HEK293 (cell line): ENCODE results near the gene POLR1G.

Experiments used
- CTCF ChIA-PET: fragments of 350-600 bp; formaldehyde crosslinking; extraction: SDS; loops from one replicate; lab custom pipeline; 2021; ENCODE audit warnings: antibody characterized with exemption; lab: Yijun Ruan, JAX
- POLR2A ChIA-PET: fragments of 300-600 bp; formaldehyde crosslinking; extraction: SDS; loops from one replicate; lab custom pipeline; 2020; ENCODE audit warnings: antibody characterized with exemption, inconsistent platforms; lab: Yijun Ruan, JAX
- H3K27ac ChIP-seq: fragments of 200-500 bp; sonication (Bioruptor generic); 2 replicates; pipeline ENCODE4 v1.5.1; 2014; ENCODE audit warnings: low read depth, low read length, control low read depth, inconsistent platforms; ENCODE audit errors: extremely low read depth
- H3K36me3 ChIP-seq, 2 experiments: fragments of 200-500 bp in 1 of 2; sonication (Bioruptor generic) in 1 of 2; 1 replicate in 1 of 2; 2 replicates in 1 of 2; pipeline ENCODE4 v1.5.1; 2014 to 2017; ENCODE audit warnings: inconsistent platforms in 2 of 2, low read length in 2 of 2; ENCODE audit not compliant: control insufficient read depth in 2 of 2, insufficient read depth in 1 of 2
- H3K4me1 ChIP-seq: fragments of 200-500 bp; sonication (Bioruptor generic); 2 replicates; pipeline ENCODE4 v1.5.1; 2014; ENCODE audit warnings: mild to moderate bottlenecking, low read length, inconsistent platforms; ENCODE audit not compliant: control insufficient read depth, insufficient read depth
- H3K4me3 ChIP-seq: 2 replicates; pipeline ENCODE4 v1.5.1; 2011; ENCODE audit warnings: low read depth, mild to moderate bottlenecking, control low read depth, low read length, moderate library complexity
- H3K9me3 ChIP-seq: fragments of 200-500 bp; sonication (Bioruptor generic); 2 replicates; pipeline ENCODE4 v1.5.1; 2014; ENCODE audit warnings: low read depth, low read length, inconsistent platforms; ENCODE audit not compliant: control insufficient read depth, insufficient read depth
- HOXA7 ChIP-seq: sonication (generic); formaldehyde crosslinking; IDR thresholded peaks from 2 replicates; pipeline ENCODE4 v1.8.1; 2022; ENCODE audit warnings: missing genetic modification reagents, borderline replicate concordance
- ZBTB17 ChIP-seq: fragments of 450-650 bp; formaldehyde crosslinking; IDR thresholded peaks from 2 replicates; pipeline ENCODE4 v1.5.1; 2016; ENCODE audit warnings: missing biosample characterization, missing genetic modification characterization
- ZBTB48 ChIP-seq: fragments of 450-650 bp; formaldehyde crosslinking; IDR thresholded peaks from 2 replicates; pipeline ENCODE4 v1.5.1; 2016; ENCODE audit warnings: missing biosample characterization, missing genetic modification characterization
- ZBTB8A ChIP-seq: fragments of 450-650 bp; formaldehyde crosslinking; IDR thresholded peaks from 2 replicates; pipeline ENCODE4 v1.5.1; 2016; ENCODE audit warnings: missing biosample characterization, missing genetic modification characterization
- ZNF157 ChIP-seq: fragments of 450-650 bp; formaldehyde crosslinking; IDR thresholded peaks from 2 replicates; pipeline ENCODE4 v1.5.1; 2016; ENCODE audit warnings: missing biosample characterization, missing genetic modification characterization
- ZNF24 ChIP-seq: fragments of 450-650 bp; formaldehyde crosslinking; IDR thresholded peaks from 2 replicates; pipeline ENCODE4 v1.5.1; 2016; ENCODE audit warnings: missing biosample characterization, missing genetic modification characterization
- ZNF302 ChIP-seq: fragments of 450-650 bp; formaldehyde crosslinking; IDR thresholded peaks from 2 replicates; pipeline ENCODE4 v1.5.1; 2016; ENCODE audit warnings: missing biosample characterization, missing genetic modification characterization, low read depth
- ZNF404 ChIP-seq: fragments of 450-650 bp; formaldehyde crosslinking; IDR thresholded peaks from 2 replicates; pipeline ENCODE4 v1.5.1; 2017; ENCODE audit warnings: missing biosample characterization, missing genetic modification characterization
- ZNF416 ChIP-seq: fragments of 450-650 bp; formaldehyde crosslinking; IDR thresholded peaks from 2 replicates; pipeline ENCODE4 v1.5.1; 2016; ENCODE audit warnings: missing biosample characterization, missing genetic modification characterization
- ZNF623 ChIP-seq: fragments of 450-650 bp; formaldehyde crosslinking; IDR thresholded peaks from 2 replicates; pipeline ENCODE4 v1.5.1; 2016; ENCODE audit warnings: missing biosample characterization, missing genetic modification characterization
- TF ChIP-seq, protein P1 (sequence below): fragments of 450-650 bp; formaldehyde crosslinking; IDR thresholded peaks from 2 replicates; pipeline ENCODE4 v1.5.1; 2016; ENCODE audit warnings: missing biosample characterization, missing genetic modification characterization
- TF ChIP-seq, protein P2 (sequence below): fragments of 450-650 bp; formaldehyde crosslinking; IDR thresholded peaks from 2 replicates; pipeline ENCODE4 v1.5.1; 2016; ENCODE audit warnings: missing biosample characterization, missing genetic modification characterization
- TF ChIP-seq, protein P3 (sequence below): fragments of 450-650 bp; formaldehyde crosslinking; IDR thresholded peaks from 2 replicates; pipeline ENCODE4 v1.5.1; 2016; ENCODE audit warnings: missing biosample characterization, missing genetic modification characterization
- TF ChIP-seq, protein P4 (sequence below): fragments of 450-650 bp; formaldehyde crosslinking; IDR thresholded peaks from 2 replicates; pipeline ENCODE4; 2016; ENCODE audit warnings: missing biosample characterization, missing genetic modification characterization
- TF ChIP-seq, protein P5 (sequence below): fragments of 450-650 bp; formaldehyde crosslinking; IDR thresholded peaks from 2 replicates; pipeline ENCODE4 v1.5.1; 2017; ENCODE audit warnings: missing biosample characterization, missing genetic modification characterization
- TF ChIP-seq, protein P6 (sequence below): fragments of 450-650 bp; formaldehyde crosslinking; IDR thresholded peaks from 2 replicates; pipeline ENCODE4 v1.5.1; 2017; ENCODE audit warnings: missing biosample characterization, missing genetic modification characterization
- TF ChIP-seq, protein P7 (sequence below): fragments of 450-650 bp; formaldehyde crosslinking; IDR thresholded peaks from 2 replicates; pipeline ENCODE4 v1.5.1; 2016; ENCODE audit warnings: missing biosample characterization, missing genetic modification characterization
- TF ChIP-seq, protein P8 (sequence below): fragments of 450-650 bp; formaldehyde crosslinking; IDR thresholded peaks from 2 replicates; pipeline ENCODE4 v1.5.1; 2016; ENCODE audit warnings: missing biosample characterization, missing genetic modification characterization

Gene POLR1G

DNA sequence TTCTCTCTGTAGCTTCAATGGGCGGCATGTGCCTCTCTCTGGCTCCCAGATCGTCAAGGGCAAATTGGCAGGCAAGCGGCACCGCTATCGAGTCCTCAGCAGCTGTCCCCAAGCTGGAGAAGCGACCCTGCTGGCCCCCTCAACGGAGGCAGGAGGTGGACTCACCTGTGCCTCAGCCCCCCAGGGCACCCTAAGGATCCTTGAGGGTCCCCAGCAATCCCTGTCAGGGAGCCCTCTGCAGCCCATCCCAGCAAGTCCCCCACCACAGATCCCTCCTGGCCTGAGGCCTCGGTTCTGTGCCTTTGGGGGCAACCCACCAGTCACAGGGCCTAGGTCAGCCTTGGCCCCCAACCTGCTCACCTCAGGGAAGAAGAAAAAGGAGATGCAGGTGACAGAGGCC is 1.7 kb downstream of the POLR1G start (continued):
- TF ChIP-seq, protein P1, sequence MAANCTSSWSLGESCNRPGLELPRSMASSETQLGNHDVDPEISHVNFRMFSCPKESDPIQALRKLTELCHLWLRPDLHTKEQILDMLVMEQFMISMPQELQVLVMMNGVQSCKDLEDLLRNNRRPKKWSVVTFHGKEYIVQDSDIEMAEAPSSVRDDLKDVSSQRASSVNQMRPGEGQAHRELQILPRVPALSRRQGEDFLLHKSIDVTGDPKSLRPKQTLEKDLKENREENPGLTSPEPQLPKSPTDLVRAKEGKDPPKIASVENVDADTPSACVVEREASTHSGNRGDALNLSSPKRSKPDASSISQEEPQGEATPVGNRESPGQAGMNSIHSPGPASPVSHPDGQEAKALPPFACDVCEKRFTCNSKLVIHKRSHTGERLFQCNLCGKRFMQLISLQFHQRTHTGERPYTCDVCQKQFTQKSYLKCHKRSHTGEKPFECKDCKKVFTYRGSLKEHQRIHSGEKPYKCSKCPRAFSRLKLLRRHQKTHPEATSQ (tag by site-specific recombination) = no peak
- TF ChIP-seq, protein P2, sequence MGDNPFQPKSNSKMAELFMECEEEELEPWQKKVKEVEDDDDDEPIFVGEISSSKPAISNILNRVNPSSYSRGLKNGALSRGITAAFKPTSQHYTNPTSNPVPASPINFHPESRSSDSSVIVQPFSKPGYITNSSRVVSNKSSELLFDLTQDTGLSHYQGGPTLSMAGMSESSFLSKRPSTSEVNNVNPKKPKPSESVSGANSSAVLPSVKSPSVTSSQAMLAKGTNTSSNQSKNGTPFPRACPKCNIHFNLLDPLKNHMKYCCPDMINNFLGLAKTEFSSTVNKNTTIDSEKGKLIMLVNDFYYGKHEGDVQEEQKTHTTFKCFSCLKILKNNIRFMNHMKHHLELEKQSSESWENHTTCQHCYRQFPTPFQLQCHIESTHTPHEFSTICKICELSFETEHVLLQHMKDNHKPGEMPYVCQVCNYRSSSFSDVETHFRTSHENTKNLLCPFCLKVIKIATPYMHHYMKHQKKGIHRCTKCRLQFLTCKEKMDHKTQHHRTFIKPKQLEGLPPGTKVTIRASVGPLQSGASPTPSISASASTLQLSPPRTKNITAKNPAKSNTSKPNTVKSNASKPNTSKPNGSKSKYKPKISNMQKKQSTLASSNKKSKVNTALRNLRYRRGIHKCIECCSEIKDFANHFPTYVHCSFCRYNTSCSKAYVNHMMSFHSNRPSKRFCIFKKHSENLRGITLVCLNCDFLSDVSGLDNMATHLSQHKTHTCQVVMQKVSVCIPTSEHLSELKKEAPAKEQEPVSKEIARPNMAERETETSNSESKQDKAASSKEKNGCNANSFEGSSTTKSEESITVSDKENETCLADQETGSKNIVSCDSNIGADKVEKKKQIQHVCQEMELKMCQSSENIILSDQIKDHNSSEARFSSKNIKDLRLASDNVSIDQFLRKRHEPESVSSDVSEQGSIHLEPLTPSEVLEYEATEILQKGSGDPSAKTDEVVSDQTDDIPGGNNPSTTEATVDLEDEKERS (tag by site-specific recombination) = no peak
- TF ChIP-seq ZBTB48 (tag by site-specific recombination) (no peak), ZNF416 (no peak)
- TF ChIP-seq, protein P3, sequence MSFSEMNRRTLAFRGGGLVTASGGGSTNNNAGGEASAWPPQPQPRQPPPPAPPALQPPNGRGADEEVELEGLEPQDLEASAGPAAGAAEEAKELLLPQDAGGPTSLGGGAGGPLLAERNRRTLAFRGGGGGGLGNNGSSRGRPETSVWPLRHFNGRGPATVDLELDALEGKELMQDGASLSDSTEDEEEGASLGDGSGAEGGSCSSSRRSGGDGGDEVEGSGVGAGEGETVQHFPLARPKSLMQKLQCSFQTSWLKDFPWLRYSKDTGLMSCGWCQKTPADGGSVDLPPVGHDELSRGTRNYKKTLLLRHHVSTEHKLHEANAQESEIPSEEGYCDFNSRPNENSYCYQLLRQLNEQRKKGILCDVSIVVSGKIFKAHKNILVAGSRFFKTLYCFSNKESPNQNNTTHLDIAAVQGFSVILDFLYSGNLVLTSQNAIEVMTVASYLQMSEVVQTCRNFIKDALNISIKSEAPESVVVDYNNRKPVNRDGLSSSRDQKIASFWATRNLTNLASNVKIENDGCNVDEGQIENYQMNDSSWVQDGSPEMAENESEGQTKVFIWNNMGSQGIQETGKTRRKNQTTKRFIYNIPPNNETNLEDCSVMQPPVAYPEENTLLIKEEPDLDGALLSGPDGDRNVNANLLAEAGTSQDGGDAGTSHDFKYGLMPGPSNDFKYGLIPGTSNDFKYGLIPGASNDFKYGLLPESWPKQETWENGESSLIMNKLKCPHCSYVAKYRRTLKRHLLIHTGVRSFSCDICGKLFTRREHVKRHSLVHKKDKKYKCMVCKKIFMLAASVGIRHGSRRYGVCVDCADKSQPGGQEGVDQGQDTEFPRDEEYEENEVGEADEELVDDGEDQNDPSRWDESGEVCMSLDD (tag by site-specific recombination) = no peak
- TF ChIP-seq, protein P4, sequence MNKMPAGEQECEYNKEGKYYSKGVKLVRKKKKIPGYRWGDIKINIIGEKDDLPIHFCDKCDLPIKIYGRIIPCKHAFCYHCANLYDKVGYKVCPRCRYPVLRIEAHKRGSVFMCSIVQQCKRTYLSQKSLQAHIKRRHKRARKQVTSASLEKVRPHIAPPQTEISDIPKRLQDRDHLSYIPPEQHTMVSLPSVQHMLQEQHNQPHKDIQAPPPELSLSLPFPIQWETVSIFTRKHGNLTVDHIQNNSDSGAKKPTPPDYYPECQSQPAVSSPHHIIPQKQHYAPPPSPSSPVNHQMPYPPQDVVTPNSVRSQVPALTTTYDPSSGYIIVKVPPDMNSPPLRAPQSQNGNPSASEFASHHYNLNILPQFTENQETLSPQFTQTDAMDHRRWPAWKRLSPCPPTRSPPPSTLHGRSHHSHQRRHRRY = no peak

DNA sequence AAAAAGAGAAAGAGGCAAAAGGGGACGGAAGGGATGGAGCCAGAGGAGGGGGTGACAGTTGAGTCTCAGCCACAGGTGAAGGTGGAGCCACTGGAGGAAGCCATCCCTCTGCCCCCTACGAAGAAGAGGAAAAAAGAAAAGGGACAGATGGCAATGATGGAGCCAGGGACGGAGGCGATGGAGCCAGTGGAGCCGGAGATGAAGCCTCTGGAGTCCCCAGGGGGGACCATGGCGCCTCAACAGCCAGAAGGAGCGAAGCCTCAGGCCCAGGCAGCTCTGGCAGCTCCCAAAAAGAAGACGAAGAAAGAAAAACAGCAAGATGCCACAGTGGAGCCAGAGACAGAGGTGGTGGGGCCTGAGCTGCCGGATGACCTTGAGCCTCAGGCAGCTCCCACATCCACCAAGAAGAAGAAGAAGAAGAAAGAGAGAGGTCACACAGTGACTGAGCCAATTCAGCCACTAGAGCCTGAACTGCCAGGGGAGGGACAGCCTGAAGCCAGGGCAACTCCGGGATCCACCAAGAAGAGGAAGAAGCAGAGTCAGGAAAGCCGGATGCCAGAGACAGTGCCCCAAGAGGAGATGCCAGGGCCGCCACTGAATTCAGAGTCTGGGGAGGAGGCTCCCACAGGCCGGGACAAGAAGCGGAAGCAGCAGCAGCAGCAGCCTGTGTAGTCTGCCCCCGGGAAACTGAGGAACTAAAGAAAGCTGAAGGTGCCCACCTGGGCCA is 2.5 kb downstream of the POLR1G start:
- CTCF ChIA-PET = no interaction called here
- no peaks in the 10 kb centered on the region for H3K9me3 ChIP-seq
- POLR2A ChIA-PET = interaction anchor here (0.6 kb wide), 1 partner anchor 33 kb away, joined by 4 read pairs; no protein-coding TSS in a partner anchor
- H3K27ac ChIP-seq = peak overlapping the region; percentile 18; the same call in 1 of the 2 replicates
- no peak for TF ChIP-seq ZNF404 (tag by site-specific recombination)
- TF ChIP-seq ZBTB8A (tag by site-specific recombination) = no peak
- TF ChIP-seq, protein P5, sequence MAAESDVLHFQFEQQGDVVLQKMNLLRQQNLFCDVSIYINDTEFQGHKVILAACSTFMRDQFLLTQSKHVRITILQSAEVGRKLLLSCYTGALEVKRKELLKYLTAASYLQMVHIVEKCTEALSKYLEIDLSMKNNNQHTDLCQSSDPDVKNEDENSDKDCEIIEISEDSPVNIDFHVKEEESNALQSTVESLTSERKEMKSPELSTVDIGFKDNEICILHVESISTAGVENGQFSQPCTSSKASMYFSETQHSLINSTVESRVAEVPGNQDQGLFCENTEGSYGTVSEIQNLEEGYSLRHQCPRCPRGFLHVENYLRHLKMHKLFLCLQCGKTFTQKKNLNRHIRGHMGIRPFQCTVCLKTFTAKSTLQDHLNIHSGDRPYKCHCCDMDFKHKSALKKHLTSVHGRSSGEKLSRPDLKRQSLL (tag by site-specific recombination) = peak; percentile 98
- H3K36me3 ChIP-seq = peaks cover 16 to 28% of the 10 kb centered on the region in 2 experiments
- H3K4me1 ChIP-seq = 0 out of 2 replicates have a peak, but pooled peaks cover 4% of the 10 kb centered on the region
- no peak overlapping the region for H3K4me3 ChIP-seq

DNA sequence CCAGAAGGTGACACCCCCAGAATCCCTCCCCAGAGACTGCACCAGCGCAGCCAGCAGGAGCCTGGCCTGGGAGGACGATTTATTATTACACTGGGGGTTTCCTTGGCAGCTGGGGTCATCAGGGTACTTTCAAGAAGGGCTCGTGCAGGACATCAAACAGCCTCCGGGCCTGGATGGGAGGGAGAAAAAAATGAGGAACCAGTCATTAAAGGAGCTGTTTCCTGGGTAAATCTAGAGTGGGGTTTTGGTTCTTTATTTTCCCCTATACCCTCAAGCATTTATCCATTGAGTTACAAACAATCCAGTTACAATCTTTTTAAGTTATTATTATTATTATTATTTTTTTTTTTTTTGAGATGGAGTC is 3.1 kb downstream of the POLR1G start:
- Histone ChIP-seq H3K4me1 (0 out of 2 replicates have a peak, but pooled peaks cover 4% of the 10 kb centered on the region), H3K9me3 (no peaks in the 10 kb centered on the region), H3K27ac (no peak overlapping the region), H3K36me3 (peaks cover 20 to 33% of the 10 kb centered on the region in 2 experiments), H3K4me3 (no peak overlapping the region)
- ChIA-PET POLR2A (no interaction called here), CTCF (no interaction called here)
- TF ChIP-seq ZNF623 (tag by site-specific recombination) (no peak), ZNF302 (tag by site-specific recombination) (no peak), ZBTB17 (tag by site-specific recombination) (no peak), ZNF24 (tag by site-specific recombination) (no peak), HOXA7 (CRISPR knock-in tag) (no peak), ZNF157 (tag by site-specific recombination) (no peak)
- TF ChIP-seq, protein P6, sequence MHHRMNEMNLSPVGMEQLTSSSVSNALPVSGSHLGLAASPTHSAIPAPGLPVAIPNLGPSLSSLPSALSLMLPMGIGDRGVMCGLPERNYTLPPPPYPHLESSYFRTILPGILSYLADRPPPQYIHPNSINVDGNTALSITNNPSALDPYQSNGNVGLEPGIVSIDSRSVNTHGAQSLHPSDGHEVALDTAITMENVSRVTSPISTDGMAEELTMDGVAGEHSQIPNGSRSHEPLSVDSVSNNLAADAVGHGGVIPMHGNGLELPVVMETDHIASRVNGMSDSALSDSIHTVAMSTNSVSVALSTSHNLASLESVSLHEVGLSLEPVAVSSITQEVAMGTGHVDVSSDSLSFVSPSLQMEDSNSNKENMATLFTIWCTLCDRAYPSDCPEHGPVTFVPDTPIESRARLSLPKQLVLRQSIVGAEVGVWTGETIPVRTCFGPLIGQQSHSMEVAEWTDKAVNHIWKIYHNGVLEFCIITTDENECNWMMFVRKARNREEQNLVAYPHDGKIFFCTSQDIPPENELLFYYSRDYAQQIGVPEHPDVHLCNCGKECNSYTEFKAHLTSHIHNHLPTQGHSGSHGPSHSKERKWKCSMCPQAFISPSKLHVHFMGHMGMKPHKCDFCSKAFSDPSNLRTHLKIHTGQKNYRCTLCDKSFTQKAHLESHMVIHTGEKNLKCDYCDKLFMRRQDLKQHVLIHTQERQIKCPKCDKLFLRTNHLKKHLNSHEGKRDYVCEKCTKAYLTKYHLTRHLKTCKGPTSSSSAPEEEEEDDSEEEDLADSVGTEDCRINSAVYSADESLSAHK (tag by site-specific recombination) = no peak
- TF ChIP-seq, protein P7, sequence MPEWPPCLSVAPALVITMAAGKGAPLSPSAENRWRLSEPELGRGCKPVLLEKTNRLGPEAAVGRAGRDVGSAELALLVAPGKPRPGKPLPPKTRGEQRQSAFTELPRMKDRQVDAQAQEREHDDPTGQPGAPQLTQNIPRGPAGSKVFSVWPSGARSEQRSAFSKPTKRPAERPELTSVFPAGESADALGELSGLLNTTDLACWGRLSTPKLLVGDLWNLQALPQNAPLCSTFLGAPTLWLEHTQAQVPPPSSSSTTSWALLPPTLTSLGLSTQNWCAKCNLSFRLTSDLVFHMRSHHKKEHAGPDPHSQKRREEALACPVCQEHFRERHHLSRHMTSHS (tag by site-specific recombination) = no peak
- TF ChIP-seq, protein P8, sequence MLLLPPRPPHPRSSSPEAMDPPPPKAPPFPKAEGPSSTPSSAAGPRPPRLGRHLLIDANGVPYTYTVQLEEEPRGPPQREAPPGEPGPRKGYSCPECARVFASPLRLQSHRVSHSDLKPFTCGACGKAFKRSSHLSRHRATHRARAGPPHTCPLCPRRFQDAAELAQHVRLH = no peak
